ENCODE data around the gene DHX58. TPM values are rescaled to one million over a fixed set of nuclear protein-coding genes. Genes with fewer than 3 reads are reported as not detected.

DHX58 gene
- total RNA-seq, 2 donors from 2014 or later: 13.7 to 18.5 TPM

DNA sequence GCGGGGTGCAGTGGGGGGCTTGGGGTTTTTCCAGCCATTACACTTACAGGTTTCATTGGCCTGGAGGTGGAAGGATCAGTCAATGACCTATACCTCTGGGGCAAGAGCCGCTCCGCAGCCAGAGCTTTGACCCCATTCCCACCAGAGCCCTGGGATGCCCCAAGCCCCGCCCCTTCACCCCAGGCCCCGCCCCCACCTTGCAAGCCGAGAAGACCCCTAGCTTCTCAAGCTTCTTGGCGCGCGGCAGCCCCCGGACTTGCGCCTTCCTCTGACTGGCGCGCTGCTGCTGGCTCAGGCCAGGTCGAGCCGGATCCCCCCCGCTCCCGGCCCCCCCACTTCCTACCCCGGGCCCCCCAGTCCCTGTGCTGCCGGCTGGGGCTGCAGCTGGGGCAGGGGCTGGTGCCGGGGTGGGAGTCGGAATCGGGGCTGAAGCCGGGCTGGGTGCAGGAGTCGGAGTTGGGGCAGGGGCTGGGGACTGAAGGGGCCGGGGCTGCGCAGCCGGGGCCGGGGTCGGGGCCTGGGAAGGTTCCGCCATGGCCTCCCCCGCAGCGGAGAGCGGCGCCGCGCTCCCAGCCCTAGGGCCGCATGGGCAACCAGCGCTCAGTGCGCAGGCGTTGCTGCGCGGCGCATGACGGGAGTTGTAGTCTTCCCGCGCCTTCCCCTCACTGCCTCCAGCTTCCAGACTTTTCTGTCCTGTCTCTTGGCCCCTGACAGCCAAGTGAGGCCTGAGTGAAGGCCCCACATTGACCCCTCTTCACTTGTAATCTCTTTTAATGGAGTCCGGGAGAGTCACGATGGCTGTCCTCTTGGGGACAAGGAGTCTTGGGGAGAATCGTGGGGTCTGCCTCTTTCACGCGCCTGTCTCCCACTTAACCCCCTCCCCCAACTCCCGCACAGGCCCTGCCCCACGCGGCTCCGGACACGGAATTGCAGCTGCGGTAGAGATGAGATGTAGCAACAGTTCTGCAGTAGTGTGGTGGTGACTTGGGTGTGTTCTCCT is 8.6 kb upstream of the DHX58 start, which contains the start of gene KAT2A:
Gene KAT2A (minus strand): TSS at position 598 of the 1,000 bp plus-strand sequence. CDS start 63 bp downstream, at position 535.
- Histone ChIP-seq H3K9me3 (no peaks in the 10 kb centered on the region), H3K4me3 (peak within 1 kb of the TSS; percentile 93), H3K27me3 (replicated peaks; ENCODE audit: insufficient read depth) (no peaks in the 10 kb centered on the region), H3K4me1 (ENCODE audit: control insufficient read depth in 1 of 2, low read depth in 2 of 2) (peaks cover 7 to 10% of the 10 kb centered on the region in 2 donors), H3K27ac (no peak within 1 kb of the TSS), H3K36me3 (peaks cover 6% of the 10 kb centered on the region)
- TF ChIP-seq, protein P1, sequence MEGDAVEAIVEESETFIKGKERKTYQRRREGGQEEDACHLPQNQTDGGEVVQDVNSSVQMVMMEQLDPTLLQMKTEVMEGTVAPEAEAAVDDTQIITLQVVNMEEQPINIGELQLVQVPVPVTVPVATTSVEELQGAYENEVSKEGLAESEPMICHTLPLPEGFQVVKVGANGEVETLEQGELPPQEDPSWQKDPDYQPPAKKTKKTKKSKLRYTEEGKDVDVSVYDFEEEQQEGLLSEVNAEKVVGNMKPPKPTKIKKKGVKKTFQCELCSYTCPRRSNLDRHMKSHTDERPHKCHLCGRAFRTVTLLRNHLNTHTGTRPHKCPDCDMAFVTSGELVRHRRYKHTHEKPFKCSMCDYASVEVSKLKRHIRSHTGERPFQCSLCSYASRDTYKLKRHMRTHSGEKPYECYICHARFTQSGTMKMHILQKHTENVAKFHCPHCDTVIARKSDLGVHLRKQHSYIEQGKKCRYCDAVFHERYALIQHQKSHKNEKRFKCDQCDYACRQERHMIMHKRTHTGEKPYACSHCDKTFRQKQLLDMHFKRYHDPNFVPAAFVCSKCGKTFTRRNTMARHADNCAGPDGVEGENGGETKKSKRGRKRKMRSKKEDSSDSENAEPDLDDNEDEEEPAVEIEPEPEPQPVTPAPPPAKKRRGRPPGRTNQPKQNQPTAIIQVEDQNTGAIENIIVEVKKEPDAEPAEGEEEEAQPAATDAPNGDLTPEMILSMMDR (IDR thresholded peaks at IDR 0.05): no peak
- DNase-seq (ENCODE audit: low spot score) (no peak), ATAC-seq (ENCODE audit: insufficient number of reproducible peaks, low FRiP score, low read depth) (no peak)

DNA sequence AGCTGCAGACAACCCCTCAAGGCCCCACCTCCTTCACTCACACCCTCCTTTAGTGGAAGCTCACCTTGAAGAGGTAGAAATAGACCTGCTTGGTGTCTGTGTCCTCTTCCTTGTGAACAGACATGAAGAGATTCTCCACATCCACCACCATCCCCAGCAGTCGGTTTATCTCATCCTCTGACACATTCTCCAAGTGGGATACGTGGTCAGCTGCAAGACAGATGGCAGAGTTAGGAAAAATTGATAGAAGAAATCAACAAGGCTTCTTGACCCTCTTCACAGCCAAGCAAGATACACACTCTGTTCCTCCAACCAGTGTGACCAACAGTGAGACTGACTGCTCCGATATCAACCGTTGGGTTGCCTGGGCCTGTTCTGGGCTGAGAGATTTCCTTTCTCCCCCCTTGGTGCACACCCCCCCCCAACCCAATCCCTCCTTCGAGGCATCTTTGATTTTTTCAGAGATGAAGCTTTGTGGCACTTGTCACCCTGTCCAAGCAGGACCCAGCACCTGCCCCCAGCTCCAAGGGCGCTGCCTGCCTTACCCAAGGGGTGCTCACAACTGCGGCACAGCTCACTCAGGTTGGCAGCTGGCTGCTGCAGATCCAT is 7.8 kb upstream of the DHX58 start:
- no peak for ATAC-seq (ENCODE audit: insufficient number of reproducible peaks, low FRiP score, low read depth)
- H3K36me3 ChIP-seq: no peaks in the 10 kb centered on the region
- TF ChIP-seq, protein P1 (IDR thresholded peaks at IDR 0.05): no peak
- DNase-seq (ENCODE audit: low spot score): no peak
- no peaks in the 10 kb centered on the region for H3K9me3 ChIP-seq
- H3K27ac ChIP-seq: no peak overlapping the region
- H3K4me1 ChIP-seq (ENCODE audit: control insufficient read depth in 1 of 2, low read depth in 2 of 2): peaks cover 7 to 10% of the 10 kb centered on the region in 2 donors
- H3K27me3 ChIP-seq (replicated peaks; ENCODE audit: insufficient read depth): no peaks in the 10 kb centered on the region
- H3K4me3 ChIP-seq: peak overlapping the region; percentile 93

DNA sequence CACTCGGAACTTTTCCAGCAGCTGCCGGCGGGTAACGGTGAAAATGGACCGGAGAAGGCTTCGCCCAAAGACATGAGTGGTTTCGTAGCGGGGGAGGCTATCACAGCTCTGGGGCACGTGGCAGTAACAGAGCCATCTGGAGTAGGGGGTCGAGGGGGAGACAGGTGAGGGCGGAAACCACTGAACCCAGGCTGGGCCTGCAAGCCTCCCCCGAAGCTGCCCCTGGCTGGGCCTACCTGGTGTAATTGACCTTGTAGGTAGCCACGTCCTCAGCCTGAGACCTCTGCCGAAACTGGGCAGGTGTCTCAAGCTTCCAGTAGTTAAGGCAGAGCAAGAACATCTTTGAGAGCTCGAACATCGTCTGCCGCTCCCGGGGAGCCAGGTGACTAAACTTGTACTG is 6.8 kb upstream of the DHX58 start:
- H3K27me3 ChIP-seq (replicated peaks; ENCODE audit: insufficient read depth): no peaks in the 10 kb centered on the region
- no peaks in the 10 kb centered on the region for H3K36me3 ChIP-seq
- no peaks in the 10 kb centered on the region for H3K9me3 ChIP-seq
- no peak for ATAC-seq (ENCODE audit: insufficient number of reproducible peaks, low FRiP score, low read depth)
- DNase-seq (ENCODE audit: low spot score): no peak
- H3K4me3 ChIP-seq: no peak overlapping the region
- no peak overlapping the region for H3K27ac ChIP-seq
- H3K4me1 ChIP-seq (ENCODE audit: control insufficient read depth in 1 of 2, low read depth in 2 of 2): peaks cover 7 to 10% of the 10 kb centered on the region in 2 donors
- TF ChIP-seq, protein P1 (IDR thresholded peaks at IDR 0.05): no peak

DNA sequence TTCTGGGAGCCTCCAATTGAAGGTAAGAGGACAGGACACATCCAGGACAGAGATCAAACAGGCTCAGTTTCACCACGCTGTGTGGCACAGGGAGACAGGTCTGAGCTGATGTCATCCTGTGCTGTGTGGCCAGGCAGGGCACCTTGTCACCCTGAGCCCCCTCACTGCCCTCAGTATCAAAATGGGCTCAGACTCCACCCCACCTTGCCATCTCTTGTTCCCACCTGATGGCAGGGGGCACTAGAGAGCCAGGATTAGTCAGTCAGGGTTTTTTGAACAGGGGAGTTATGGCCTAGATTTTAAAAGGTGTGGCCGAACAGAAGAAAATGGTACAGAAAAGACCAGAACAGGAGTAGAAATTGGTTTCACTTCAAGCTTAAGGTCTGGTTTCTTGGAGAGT is 6.0 kb upstream of the DHX58 start:
- Histone ChIP-seq H3K36me3 (no peaks in the 10 kb centered on the region), H3K27me3 (replicated peaks; ENCODE audit: insufficient read depth) (no peaks in the 10 kb centered on the region), H3K27ac (no peak overlapping the region), H3K9me3 (no peaks in the 10 kb centered on the region), H3K4me1 (ENCODE audit: control insufficient read depth in 1 of 2, low read depth in 2 of 2) (peaks cover 7 to 10% of the 10 kb centered on the region in 2 donors), H3K4me3 (no peak overlapping the region)
- TF ChIP-seq, protein P1 (IDR thresholded peaks at IDR 0.05): no peak
- ATAC-seq (ENCODE audit: insufficient number of reproducible peaks, low FRiP score, low read depth) (no peak), DNase-seq (ENCODE audit: low spot score) (no peak)

DNA sequence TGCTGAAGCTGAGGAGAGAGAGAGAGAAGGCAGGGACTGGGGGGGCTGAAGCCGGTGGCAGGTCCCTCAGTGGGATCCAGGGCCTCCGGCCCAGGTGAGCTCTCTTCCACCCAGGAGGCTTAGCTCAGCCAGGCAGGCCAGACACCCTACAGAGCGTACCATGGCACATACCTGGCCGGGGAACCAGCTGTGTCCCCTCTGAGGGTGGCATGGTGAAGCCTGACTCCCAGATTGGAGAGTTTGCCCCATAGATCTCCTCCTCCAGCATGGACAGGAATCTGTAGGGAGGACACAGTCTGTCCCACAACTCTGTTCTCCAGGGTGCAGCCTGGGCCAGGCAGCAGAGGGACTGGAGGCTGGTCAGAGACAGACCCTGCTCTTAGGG is 5.6 kb upstream of the DHX58 start:
- no peak overlapping the region for H3K27ac ChIP-seq
- no peak overlapping the region for H3K4me3 ChIP-seq

More for the DNA sequence above, 5.6 kb upstream of the DHX58 start:
- H3K9me3 ChIP-seq: no peaks in the 10 kb centered on the region
- peaks cover 10 to 12% of the 10 kb centered on the region in 2 donors for H3K4me1 ChIP-seq (ENCODE audit: control insufficient read depth in 1 of 2, low read depth in 2 of 2)
- no peak for ATAC-seq (ENCODE audit: insufficient number of reproducible peaks, low FRiP score, low read depth)
- H3K36me3 ChIP-seq: no peaks in the 10 kb centered on the region
- H3K27me3 ChIP-seq (replicated peaks; ENCODE audit: insufficient read depth): no peaks in the 10 kb centered on the region
- DNase-seq (ENCODE audit: low spot score): no peak
- TF ChIP-seq, protein P1 (IDR thresholded peaks at IDR 0.05): no peak
